COLO829 (cell line): Measurements from ENCODE around the gene DTWD1.
"Not testable (repeated sequence)": the region's sequence is repeated elsewhere in the genome, so short reads cannot be mapped to it uniquely, and the experiment has no call there.

ENCODE experiments used
- DNase-seq: peaks from one replicate; pipeline ENCODE4 v3.0.0; 2012; ENCODE audit warnings: low spot score

DTWD1 gene

DNA sequence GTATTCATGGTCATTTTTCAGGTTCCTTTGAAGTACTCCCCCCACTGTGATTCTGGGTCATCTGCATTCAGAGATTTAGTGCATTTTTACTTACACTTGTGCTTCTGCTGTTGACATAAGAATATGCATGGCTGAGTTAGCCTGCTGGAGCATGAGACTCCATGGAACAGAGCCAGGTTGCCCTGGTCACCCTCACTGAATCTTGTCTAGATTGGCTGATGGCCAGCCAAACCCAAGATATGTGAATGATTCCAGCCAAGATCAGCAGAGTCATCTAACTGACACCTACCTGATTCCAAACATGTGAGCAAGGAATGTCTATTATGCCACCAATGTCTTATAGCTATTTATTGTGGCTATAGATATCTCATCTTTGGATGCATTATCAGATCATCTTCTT, 25.1 kb downstream of the DTWD1 start:
- no peak for DNase-seq

DNA sequence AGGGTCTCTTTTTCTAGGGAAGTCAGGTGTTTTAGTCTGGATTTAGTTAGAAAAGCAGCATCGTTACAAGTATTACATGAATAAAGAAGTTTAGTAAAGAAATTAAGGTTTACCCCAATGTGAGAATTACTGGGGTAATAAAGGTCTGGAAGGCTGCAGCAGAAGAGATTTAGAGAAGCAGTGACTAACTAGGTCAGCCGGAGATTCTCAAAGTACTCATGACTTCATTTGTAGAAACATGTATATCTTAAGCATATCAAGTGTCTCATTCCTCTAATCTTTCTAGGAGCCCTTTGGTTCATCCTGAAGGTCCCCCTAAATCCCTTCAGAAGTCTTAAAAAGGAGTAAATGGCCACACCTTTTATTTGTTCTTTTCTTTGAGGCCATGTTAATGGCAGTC, 26.0 kb downstream of the DTWD1 start:
- DNase-seq: no peak

DNA sequence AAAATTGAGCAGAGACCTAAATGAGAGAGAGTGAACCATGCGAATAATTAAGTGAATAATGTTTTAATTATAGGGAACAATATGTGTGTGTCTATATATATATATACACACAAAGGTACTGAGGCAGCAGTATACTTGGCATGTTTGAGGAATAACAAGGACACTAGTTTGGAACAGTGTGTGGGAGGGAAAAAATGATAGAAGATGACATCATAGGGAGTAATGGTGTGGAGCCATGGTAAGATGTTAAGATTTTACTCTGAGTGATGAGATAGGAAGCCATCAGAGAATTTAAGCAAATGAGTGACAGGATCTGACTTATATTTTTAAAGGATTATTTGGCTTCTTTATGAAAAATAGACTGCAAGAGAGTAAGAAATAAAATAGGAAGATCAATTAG, 29.1 kb downstream of the DTWD1 start:
- DNase-seq: no peak

DNA sequence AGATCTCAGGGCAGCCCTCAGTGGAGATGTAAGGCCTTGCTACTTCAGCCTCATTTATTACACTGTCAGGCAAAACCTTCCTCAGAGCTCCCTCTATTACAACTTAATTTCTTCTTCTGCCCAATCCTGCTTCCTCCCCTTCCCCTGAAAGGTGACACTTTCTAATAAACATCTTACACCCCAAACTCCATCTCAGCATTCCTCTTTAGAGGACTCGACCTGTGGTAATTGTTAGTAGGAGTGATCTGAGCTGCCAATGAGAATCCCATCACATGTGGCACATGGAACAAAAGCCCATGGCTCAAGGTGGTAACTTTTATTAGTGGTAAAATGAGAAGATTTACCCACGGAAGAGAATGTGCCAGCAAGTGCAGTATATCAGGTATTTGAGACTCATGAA, 29.8 kb downstream of the DTWD1 start:
- no peak for DNase-seq

DNA sequence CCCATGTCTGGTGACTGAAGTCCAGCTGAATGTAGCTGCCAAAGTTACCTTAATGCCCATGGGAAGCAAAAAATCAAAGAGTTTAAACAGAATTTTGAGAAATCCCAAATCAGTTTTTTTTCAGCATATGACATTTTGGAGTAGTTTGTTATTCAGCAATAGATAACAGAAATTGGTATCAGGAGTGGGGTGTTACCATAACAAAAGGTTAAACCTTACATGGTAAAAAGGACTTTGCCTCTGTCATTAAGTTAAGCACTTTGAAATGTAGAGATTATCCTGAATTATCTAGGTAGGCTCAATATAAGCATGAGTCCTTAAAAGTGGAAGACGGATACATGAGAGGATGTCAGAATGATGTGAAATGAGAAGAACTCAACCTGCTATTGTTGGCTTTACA, 32.1 kb downstream of the DTWD1 start:
- no peak for DNase-seq

DNA sequence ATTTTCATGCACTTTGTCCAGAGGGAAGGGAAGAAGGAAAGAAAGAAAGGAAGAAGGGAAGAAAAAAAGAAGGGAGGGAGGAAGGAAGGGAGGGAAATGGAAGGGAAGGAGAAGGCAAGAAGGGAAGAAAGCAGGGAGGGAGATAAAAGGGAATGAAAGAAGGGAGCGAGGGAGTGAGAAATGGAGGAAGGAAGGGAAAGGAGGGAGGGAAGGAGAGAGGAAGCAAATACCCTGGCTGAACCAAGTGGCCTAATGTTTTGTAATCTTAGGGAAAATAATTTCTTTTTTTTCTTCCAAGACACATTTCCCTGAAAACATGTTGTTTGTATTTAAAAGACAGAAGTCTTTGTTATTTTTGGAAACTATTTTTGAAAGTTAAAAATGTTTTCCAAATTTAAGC, 35.9 kb downstream of the DTWD1 start:
- no peak for DNase-seq

DNA sequence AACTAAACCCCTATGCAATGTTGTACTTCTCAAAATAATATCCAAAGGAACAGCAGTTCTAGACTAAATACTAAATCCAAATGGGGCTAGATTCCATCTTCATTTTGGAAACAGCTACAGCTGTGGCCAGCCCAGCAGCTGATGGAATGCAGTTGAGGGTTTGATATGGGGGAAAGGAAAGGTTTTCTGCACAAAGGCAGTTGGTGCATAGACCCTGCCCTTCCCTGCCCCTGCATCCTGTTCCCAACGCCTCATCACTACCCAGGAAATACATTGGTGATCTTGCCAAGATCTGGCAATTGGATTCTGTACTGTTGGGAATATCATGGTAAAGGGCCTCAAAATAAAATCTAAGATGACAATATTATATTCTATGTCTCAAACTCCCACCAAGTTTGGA, 43.9 kb downstream of the DTWD1 start:
- DNase-seq: no peak

DNA sequence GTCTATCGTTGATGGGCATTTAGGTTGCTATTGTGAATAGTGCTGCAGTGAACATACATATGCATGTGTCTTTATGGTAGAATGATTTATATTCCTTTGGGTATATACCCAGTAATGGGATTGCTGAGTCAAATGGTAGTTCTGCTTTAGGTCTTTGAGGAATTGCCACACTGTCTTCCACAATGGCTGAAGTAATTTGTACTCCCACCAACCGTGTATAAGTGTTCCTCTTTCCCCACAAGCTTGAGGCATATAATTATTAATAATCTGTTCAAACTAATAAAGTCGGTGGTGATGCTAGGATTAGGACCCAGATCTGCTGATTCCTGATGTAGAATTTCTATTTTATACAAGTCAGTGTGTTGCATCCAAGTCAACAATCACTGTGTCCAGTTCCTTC, 45.6 kb downstream of the DTWD1 start:
- not testable (repeated sequence) for DNase-seq

DNA sequence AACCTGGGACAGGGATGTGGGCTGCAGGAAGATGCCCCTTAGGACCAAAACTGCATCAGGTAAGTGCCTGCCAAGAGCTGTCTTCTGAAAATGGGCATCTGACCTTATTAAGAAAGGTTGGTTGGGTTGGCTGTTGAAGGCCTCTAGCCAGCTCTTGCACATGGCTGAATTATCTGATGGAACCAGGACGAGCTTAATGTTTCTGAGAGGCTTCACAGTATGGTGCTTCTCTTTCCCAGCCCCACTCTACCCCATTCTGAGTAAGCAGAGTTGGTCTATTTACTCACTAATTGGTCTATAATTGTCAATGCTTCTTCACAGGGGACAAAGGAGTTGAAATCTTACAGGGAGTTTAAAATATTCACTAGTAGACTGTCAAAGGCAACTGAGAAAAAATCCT, 48.4 kb downstream of the DTWD1 start:
- no peak for DNase-seq

DNA sequence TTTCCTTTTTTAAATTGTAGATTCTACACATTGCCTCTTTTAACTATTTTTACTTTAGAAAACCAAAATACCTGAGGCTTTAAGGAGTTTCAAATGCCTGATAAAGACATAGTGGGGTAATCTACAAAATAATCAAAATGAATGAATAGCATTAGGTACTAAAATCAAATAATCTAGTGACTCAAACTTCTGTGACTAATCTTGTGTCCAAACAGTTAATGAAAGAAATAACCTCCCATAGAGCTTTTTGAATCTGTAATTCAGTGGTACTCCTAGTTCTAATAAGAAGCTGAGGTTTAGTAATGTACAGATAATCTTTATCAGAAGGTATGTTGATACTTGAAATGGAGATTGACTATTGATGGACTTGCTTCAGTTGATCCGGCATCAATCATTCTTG, 53.0 kb downstream of the DTWD1 start:
- DNase-seq: no peak

DNA sequence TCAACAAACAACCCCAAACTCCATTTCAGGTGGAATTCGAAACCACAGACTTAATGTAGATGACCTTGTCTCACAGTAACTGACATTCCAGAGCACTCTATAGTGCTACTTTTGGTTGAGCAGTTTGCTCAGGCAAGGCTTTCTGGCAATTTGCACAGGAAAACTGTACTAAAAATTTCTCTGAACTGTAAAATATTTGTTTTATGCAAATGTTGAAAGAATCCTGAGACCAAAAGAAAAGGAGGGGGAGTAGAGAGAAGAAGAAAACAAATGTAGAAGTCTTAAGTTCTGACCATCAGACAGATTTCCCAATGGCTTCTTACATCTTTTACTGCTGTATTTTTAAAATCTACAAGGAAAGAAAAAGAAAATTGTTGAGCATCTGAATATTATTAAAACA, 53.5 kb downstream of the DTWD1 start:
- DNase-seq: no peak

DNA sequence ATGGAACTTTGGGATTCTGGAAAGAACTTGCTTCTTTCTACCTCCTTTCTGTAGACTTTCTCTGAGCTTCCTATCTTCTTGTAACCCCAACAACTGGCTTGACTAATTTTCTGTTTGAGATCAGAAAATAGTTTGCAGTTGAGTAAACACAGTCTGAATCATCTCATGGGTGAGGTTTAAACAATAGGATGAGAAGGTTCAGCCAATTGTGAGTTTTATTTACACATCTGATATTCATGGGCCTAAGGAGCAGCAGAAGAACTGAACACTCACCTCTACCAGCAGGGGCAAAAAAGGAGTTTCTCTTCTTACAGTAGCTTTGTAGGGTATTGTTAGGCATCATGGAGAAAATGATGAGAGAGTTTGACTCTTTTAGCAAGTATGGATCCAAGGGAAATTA, 54.2 kb downstream of the DTWD1 start:
- no peak for DNase-seq

DNA sequence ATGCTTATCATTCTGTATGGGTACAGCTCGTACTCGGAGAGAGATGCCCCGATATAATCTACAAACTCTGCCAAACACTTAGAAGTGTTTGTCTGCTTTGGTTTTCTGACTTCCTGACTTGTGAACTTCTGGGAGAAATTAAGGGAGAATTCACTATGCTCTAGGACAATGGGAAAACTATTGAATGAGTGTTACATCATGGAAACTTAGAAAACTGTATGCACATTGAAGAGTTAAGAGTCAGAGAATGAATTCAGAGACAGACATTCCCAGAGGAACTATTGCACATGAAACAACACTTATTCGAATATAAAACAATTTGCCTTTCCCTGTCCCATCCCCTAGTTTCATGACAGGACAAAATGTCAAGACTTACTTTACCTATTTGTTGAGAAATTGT, 57.8 kb downstream of the DTWD1 start:
- no peak for DNase-seq

DNA sequence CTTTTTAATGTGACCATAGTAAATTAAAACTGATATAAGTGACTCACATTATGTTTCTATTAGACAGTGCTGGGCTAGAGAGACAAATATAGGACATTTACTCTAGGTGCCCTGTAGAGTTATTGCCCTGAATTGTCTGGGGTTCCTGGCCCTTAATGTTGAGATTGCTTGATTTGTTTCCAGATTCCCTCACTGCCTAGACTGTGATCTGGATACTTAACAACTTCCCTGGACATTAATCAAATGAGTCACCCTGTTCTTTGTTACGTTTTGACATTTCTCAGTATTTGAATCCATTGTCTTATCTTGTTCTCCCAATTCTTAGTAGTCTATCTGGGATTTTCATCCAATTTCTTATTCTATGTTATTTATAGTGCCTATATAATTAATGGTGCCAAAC, 65.8 kb downstream of the DTWD1 start:
- no peak for DNase-seq

DNA sequence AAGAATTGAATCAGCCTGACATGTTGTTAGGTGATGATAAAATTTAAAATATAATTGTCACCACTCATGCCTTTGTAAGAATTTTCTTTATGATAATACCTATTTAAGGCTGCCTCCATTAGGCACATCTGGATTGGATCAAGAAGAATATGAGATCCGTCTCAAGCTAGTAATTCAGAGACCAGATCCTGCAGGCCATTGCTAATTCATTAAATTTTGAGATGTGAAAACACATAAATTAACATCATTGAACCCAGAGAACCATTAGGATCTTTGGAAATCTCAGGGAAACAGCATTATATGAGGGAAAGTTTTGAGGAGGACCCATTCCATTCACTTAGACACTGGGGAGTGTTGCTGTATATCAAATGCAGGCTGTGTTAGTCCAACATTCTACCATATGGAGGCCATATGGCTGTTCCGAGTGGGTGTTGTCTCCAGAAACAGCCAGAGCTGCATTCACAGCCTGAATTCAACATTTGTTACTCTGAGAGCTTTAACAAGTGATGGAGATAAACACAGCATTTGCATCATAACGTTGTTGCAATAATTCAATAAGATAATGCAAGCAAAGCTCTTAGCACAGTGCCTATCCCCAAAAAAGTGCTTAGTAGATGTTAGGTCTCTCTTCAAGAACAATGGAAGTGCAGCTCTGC, 67.4 kb downstream of the DTWD1 start:
- no peak for DNase-seq

DNA sequence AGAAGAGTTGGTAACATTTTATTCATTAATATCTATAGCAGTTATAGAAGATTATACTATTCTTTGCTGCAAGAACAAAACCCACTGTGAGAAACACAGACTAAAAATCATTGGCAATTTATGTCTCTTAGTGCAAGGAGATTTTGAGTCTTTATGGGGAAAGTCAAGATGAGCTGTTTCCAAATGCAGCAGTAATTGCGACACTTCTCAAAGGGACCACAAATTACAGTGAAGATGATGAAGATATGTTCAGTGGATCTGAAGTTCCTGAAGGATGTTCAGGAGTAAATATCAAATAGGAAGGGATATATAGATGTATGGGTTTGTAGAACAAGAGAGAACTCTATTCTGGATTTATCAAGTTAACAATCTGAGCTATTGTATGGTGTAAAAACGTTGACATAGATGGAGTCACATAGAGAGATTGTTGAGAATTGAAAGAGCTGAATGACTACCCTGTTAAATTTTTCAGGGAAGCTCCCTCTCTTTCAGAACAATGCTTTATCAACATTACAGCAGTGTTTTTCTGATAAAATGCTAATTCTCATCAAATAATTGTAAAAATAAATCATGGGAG, 71.8 kb downstream of the DTWD1 start:
- DNase-seq: no peak

DNA sequence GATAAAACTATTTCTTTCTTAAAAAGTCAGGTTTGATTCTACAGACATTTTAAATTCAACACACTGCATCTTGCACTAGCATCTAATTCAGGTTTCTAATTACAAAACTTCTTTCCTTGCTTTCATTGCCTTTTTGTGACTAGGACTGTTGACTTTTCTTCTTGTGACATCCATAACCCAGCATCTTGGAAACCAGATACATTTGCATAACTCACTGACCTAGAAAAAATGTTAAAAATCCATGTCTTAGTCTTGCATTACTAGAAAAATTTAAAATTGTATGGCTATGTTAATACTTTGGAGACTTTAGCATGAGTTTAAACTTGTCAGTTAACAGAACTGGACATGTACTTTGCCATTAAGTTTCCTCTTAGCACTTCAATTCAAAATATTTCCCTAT, 72.7 kb downstream of the DTWD1 start:
- DNase-seq: no peak

DNA sequence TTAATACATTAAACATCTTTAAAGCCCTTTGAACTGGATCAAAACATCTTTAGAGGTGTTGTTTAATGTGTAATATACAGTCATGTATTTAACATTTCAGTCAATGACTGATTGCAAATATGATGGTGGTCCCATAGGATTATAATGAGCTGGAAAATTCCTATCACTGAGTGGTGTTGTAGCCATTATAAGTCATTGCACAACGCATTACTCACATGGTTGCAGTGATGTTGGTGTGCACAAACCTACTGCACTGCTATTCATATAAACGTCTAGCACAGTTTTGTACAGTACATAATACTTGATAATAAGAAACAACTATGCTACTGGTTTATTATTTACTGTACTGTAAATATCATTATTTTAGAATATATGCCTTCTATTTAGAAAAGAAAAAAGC, 75.6 kb downstream of the DTWD1 start:
- DNase-seq: no peak

DNA sequence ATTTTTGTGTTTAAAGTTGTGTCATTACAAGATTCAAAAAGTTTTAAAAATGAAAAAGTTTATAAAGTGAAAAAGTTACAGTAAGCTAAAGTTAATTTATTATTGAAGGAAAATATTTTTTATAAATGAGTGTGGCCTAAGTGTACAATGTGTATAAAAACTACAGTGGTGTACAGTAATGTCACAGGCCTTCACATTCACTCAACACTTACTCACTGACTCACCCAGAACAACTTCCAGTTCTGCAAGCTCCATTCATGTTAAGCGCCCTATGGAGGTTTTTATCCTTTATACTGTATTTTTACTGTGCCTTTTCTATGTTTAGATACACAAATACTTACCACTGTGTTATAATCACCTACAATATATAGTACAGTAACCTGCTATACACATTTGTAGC, 76.3 kb downstream of the DTWD1 start:
- DNase-seq: no peak

DNA sequence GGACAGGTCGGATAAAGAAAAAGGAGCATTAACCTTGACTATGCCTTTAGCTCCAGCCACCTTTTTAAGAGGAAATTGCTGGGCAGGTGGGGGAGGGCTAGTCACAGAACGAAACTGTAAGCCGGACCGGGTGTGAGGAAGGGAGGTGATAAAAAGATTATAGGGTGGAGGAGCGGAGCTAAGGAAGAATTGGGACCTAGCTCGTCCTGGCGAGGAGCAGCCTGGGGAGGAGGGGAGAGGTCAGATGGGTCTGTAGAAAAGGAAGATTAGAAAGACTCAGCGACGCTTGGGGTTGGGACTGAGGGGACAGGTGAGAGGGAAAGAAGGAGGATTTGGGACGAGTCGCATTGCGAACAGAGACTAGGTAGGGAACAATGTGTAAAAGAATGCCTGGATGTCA, 82.1 kb downstream of the DTWD1 start:
- DNase-seq: not testable (repeated sequence)
